HG03135 (cell line): ENCODE results near the gene SERINC5.
A peak's percentile ranks its signal among the peaks of the same experiment; 100 is the strongest.
"Not testable (repeated sequence)": the region's sequence is repeated elsewhere in the genome, so short reads cannot be mapped to it uniquely, and the experiment has no call there.

Experiments used
- ATAC-seq: cut with Tn5 transposase; IDR thresholded peaks from one replicate; pipeline ENCODE4 v1.9.1; 2021; ENCODE audit warnings: mild to moderate bottlenecking, moderate library complexity; ENCODE audit not compliant: unreplicated experiment

Gene SERINC5

DNA sequence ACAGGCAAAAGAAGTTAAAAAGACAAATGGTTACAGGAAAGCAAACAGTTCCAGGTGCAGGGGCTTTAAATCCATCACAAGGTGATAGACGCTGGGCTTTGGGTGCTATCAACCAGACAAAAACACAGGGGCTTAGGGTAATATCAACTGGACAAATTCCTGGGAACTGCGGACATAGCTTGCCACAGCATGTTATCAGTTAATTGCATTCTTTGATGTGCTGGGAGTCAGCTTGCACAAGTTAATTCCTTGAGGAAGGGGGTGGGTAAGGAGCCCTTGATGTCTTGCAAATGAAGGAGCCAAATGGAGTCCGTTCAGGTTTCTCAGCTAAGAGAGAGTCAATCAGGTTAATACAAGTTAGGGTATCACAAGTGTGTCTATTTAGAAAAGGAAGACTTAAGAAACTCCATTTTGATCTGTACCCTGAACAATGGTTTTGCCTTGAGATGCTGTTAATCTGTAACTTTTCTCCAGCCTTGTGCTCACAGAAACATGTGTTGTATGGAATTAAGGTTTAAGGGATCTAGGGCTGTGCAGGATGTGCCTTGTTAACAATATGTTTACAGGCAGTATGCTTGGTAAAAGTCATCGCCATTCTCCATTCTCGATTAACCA lies 144.4 kb downstream of the SERINC5 start:
- not testable (repeated sequence) for ATAC-seq

DNA sequence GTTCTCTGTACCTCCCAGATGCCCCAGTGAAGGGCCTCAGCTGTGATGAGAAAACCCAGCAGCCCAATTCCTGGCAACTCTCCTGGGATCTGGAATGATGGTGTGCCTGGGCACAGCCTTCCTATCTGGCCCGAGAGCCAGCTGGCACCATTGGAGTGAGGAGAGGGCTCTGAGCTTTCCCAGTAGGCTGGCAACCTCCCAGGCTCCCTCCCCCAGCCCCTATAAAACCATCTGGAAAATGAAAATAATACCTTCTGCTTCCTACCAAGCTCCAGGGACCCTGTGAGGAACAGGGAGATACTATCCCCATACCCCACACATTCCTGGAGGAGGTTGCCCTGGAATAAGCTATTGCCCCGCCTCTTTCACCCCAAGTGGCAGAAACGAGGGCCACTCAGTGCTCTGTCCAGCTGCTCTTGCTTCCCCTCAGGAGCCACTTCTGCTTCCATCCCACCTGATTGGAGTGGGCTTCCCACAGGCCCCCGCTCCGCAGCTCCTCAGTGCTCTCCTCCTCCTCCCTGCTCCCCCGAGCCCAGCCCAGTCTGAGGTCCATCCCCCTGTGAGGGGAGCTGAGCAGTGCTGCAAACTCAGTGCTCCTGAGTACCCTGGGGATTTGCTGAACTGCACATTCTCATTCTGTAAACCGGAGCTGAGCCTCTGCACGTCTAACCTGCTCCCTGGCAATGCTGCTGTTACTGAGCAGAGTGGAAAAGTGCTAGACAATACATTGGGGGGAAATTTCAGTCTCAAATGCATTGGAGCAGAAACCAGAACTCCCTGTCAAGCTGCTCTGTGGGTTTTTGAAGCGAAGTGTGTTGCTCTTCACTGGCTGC lies 146.0 kb downstream of the SERINC5 start:
- peak; percentile 85 for ATAC-seq

DNA sequence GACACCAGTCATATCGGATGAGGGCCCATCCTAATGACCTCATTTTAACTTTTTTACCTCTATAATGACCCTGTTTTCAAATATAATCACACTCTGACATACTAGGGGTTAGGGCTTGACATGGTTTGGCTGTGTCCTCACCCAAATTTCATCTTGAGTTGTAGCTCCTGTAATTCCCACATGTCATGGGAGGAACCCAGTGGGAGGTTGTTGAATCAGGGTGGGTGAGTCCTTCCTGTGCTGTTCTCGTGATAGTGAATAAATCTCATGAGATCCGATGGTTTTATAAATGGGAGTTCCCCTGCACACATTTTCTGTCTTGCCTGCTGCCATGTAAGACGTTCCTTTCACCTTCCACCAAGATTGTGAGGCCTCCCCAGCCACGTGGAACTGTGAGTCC lies 148.9 kb downstream of the SERINC5 start:
- no peak for ATAC-seq

DNA sequence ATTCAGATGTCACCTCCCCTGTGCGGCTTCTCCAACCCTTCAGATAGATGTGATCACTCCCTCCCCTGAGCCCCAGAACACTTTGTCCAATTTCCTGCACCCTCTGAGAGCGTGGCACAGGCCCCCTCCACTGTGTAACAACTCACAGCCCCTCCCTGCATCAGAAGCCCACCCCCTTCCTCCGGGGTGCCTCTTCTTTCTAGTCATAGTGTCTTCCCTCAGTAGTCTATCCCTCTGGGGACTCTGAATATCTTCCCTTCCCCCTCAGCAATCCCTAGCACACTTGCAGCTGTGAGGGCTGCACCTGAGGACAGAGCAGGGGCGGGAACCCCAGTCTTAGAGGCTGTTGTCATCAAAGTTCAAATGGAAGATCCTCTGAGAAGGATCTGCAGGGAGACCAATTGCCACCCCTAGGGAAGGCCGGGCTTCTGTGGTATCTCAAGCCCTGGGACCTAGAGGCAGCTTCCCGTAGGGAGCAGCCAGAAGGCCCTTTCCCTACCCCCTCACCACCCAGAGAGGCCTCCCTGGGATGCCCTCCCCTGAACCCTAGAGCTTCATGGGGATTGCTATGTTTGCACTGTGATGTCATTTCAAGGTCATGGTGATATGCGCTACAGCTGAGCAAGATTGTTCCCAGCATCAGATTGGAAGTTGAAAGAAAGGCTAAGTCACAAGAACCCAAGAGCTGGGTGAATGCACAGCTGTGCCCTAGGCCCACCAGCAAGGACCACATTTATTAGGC lies 150.0 kb downstream of the SERINC5 start:
- no peak for ATAC-seq

DNA sequence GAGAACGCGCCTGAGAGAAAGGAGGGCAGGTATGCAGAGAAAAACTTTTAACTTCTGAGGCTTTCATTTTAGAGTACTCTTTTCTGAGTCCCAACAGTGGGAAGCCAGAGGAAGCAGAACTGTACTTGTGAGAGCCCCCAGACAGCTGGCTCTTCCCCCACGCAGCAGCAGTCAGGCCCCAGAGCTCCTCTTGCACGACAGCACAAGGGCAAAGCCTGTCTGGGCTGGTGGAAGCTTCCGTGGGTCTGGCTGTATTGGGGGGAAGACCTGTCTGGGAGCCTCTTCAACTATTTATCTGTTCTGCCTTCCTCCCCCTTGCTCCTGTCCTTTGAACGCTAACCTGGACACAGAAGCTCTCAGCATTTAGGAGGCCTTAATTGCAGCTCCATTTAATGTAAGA lies 152.5 kb downstream of the SERINC5 start:
- no peak for ATAC-seq

DNA sequence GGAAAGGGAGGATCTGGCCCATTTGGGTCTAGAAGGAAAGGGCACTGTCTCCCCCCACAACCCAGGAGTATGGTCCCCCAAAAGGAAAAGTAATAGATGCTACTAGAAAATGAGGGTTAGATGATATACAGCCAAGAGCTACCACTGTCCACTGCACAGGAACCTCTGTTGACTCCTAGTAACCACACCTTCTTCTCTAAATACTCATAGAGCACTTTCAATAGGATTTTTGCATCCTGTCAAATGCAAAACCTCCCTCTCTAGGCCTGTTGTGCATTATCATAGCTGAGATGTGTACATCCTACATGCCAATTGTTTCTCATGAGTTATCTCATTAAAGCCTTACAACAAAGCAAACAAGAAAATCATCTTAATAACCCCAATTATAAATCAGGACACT lies 153.9 kb downstream of the SERINC5 start:
- no peak for ATAC-seq

DNA sequence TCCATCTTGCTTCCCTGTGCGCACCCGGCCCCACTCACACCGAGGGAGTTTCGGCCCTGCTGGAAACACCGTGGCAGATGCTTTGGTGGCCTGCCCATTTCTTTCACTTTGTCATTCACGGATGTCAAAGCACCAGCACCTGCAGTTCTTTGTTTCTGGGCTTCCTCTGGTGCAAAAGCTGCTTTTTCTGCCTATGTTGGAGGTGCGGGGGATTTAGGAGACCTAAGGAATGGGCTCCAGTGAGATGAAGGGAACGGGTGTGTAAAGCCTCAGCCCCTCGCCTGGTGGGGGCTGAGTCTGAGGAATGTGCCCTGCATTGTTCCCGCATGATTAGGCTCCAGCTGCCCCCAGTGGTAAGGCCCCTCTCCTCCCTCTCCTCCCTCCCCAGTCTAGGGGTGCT lies 158.4 kb downstream of the SERINC5 start:
- no peak for ATAC-seq

DNA sequence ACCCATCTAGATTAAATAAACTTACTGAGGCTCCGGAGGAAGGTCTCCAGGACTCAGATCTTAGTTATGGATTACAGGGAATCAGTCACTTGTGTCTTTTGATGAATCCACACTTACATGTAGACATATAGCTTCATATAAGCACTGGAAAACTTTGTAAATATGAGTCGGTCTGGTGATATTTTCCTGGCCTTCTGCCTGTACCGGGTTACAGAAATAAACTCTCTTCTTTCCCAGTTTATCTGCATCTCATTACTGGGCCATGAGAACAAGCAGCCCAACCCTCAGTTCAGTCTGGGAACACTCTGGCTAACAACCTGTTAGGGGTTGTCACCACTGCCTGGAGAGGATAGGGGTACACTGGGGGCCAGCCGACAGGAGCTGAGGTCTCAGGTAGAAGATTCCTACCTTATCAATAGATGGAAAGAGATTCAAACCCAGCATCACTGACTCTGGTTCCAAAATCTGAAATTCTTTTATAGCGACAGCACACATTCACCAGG lies 161.6 kb downstream of the SERINC5 start:
- no peak for ATAC-seq

DNA sequence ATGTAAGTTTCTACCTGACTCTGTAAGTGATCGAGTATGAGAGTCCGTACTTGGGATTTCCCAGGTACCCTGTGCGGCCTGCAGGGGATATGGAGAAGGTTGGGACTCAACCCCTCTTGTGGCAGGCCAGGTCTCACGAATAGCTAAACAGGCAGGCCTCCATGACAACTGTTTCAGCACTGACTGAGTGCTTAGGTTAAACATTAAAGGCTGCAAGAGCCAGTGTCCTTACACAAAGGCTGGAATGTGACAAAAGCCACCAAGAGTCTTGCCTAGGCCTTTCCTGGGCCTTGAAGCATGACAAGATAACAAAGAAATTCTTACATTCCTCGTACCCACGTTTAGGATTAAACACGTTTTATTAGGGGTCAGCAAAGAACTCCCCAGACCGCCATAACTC lies 162.1 kb downstream of the SERINC5 start:
- no peak for ATAC-seq

DNA sequence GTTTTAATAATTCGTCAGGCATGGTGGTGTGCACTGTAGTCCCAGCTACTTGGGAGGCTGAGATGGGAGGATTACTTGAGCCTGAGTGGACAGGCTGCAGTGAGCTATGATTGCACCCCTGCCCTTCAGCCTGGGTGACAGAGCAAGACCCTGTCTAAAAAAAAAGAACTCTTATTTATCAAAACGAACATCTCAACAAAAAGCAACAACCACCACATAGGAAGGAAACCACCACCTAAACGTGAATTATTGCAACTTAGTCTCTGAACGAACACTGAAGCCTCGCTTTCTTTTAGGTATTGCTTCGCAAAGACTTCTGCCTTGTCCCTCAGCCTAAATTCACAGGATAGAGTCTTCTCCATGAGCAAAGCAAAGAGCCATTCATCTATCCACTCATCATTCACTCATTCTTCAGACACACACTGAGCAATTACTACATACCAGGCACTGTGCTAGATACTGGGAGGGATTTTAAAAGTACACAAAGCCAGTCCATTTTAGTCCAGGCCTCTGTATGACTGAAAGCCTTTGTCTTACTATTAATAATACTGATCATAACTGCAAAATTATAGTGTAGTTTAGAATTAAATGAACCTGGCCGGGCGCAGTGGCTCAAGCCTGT lies 163.3 kb downstream of the SERINC5 start:
- ATAC-seq: no peak

DNA sequence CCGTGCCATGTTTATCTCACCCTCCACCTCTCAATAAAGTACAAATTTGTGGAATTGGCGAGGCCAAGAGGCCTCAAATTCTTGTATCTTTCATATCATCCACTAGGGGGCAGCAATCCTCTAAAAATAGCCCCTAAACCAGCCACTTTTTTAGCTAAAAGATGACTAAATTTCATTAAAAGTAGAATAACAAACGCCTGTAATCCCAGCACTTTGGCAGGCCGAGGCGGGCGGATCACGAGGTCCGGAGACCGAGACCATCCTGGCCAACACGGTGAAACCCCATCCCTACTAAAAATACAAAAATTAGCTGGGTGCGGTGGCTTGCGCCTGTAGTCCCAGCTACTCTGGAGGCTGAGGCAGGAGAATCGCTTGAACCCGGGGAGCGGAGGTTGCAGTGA lies 164.1 kb downstream of the SERINC5 start:
- not testable (repeated sequence) for ATAC-seq

DNA sequence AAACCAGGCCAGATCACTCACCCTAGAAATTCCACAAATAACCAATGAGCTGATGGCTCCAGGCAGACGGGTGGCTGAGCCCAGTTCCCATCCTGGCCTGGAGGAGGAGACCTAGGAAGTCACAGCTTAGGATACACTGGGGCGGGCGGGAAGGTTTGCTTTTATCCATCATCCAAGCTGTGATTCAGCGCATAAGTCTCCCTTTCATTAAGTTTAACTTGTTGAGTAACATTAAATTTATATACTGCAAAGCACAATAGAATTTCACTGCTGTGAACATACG lies 165.0 kb downstream of the SERINC5 start:
- ATAC-seq: no peak

DNA sequence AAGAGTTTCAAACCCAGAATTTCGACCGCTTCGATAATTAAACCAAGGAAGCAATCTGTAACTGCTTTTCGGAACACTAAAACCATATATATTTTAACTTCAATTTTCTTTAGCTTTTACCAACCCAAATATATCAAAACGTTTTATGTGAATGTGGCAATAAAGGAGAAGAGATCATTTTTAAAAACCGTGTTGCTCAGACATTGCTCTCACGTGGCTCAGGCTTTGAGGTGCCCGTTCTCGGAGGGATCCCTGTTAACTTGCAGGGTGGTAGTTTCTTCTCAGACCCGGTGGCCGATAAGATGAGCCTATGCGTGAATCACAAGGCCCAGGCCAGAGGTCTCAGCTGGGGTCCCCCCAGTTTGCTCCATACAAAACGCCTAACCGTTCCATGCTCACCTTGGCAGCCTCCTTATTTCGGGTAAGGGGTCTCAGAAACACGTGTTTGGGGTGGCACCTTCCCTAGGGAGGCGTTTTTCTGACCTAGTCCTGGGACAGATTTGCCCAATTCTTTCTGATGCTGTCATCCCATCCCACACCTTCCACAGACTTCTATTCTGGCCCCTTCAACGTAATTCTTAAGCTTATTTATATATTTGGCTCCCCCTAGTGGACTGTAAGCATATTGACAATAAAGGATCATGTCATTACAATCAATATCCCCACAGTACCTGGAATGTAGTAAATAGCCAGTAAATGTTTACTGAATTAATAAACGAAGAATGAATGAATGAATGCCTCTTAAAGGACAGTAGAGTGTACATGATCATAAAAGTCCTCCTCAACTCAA lies 172.6 kb downstream of the SERINC5 start:
- no peak for ATAC-seq

DNA sequence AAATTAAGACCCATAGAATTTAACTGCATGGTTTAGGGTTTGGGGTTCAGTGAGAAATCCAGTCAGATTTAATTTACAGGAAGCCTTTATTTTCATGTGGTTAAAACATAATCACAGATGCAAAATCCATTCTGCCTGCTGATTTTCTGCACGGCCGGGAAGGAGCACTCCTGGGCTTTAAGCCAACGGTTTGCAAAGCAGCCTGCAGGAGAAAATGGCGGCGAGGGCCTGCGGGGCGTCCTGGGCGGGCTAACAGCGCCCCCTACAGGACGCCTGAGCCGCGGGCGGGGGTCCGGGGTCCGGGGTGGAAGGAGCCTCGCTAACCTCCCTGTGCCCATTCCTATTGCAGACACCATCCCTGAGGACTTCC lies 173.1 kb downstream of the SERINC5 start:
- ATAC-seq: no peak

DNA sequence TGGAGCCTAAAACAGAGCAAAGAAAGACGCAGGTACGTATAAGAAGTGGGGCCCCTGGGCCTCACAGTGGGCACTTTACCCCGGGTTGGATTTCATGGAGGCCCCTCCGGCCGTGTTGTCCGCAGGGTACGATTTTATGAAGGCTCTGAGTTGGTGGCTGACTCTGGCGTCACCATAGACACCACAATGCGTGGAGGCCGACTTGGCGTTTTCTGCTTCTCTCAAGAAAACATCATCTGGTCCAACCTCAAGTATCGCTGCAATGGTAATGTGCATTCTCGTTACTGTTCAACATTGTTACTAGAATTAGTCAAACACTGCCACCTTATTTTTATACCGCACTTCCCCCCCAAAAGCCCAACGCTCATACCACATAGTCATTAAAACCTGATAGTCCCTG lies 173.6 kb downstream of the SERINC5 start:
- no peak for ATAC-seq

DNA sequence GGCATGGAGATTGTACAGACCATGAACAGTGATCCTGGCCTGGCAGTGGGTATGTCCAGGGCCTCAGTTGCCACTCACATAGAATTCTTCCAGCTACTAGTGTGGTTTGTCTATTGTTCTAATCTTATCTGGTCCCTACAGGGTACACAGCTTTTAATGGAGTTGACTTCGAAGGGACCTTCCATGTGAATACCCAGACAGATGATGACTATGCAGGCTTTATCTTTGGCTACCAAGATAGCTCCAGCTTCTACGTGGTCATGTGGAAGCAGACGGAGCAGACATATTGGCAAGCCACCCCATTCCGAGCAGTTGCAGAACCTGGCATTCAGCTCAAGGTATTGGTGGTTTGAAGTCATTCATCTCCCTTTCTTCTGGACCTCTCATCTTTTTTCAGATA lies 176.9 kb downstream of the SERINC5 start:
- no peak for ATAC-seq

DNA sequence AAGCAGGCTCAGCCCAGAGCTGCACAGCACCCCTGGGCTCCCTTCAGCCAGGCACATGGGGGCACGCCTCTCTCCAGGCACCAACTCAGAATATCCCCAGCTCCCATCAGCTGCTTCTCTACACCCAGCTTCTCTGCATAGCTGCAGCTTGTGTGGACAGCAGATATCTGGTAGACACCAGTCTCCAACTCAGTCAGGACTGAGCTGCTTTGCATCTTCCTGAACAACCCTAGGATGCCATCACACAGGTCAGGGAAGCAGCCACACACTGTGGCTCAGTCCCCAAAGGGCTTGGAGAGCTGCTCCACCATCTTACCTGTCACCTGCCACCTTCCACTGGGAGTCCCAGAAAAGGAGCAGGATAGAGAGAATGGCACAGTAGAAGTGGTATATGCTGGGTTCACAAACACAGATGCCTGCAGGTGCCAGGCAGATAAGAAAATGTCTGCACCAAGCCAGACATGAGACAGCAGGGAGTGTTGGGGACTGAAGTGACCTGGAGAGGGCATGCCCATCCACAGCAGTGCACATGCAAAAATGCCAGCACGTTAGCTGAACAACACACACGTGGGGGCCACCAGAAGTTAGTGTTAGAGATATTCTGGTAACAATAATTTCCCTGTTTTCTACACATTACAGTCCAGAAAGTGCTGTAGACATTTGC lies 178.7 kb downstream of the SERINC5 start:
- no peak for ATAC-seq

DNA sequence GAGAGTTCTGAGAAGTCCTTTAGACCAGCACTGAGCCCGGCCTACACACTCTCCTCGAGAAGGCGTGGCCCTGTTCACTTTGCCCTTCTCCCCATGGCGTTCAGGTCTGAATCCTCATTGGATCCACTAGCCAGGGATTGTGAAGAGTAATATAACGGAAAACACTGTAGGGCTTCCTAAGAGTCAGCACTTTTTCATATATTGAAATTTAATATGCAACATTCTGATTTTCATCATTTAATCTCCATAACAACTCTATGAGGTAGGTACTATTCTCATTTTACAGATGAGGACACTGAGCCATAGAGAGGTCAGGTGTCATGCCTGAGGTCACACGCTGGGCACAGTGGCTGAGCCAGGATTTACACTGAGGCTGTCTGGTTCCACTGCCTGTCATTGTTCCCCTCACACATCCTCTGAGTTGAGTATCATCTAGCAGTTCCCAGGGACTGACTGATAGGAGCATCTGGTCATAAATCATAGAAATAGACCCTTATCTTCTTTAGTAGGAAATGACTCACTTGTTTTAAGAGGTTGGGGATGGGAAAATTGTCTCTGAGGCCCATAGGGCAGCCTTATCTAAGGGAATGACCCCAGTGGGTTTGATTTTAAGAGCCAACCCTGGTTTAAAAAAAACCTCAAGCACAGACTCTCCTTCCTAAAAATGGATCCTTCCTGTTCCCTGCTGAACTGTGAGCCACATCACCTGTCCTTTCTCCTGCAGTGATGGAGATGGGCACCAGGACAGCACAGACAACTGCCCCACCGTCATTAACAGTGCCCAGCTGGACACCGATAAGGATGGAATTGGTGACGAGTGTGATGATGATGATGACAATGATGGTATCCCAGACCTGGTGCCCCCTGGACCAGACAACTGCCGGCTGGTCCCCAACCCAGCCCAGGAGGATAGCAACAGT lies 179.5 kb downstream of the SERINC5 start:
- ATAC-seq: no peak
